ENCODE measurements around the gene PTGS2.

DNA sequence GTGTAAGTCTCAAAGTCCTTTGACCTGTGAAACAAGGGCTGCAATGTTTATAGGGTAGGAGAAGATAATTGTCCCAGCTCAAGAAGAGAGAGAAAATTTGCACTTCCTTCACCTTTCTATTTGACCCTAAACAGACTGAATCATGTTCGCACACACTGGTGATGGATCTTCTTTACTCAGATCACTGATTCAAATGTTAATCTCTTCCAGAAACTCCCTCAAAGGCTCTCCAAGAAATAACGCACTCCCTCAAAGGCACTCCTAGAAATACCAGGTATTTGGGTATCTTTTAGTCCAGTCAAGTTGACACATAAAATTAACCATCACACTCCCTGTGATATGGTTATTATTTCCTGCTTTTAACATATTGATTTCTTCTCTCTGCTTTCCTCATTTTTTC, 30.5 kb upstream of the PTGS2 start:
- TF ChIP-seq, protein P1, sequence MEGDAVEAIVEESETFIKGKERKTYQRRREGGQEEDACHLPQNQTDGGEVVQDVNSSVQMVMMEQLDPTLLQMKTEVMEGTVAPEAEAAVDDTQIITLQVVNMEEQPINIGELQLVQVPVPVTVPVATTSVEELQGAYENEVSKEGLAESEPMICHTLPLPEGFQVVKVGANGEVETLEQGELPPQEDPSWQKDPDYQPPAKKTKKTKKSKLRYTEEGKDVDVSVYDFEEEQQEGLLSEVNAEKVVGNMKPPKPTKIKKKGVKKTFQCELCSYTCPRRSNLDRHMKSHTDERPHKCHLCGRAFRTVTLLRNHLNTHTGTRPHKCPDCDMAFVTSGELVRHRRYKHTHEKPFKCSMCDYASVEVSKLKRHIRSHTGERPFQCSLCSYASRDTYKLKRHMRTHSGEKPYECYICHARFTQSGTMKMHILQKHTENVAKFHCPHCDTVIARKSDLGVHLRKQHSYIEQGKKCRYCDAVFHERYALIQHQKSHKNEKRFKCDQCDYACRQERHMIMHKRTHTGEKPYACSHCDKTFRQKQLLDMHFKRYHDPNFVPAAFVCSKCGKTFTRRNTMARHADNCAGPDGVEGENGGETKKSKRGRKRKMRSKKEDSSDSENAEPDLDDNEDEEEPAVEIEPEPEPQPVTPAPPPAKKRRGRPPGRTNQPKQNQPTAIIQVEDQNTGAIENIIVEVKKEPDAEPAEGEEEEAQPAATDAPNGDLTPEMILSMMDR (IDR thresholded peaks at IDR 0.05), result no peak
- no peak for TF ChIP-seq POLR2A (IDR thresholded peaks at IDR 0.05)

All from heart left ventricle (tissue), 13 donors.